Neural crest cell (in vitro differentiated cells): ENCODE data around the gene GRIK1. TPM values are rescaled to one million over a fixed set of nuclear protein-coding genes. Genes with fewer than 3 reads are reported as not detected.

ENCODE experiments used
- DNase-seq: peaks from one replicate; pipeline ENCODE4 v3.0.0; 2021; ENCODE audit warnings: low read depth, mixed read lengths, low spot score
- H3K27ac Mint-ChIP-seq: one replicate; pipeline ENCODE4 v1.8.0; 2021; ENCODE audit warnings: mild to moderate bottlenecking, mixed read lengths; ENCODE audit not compliant: unreplicated experiment
- H3K27me3 Mint-ChIP-seq: 2 replicates; pipeline ENCODE4 v1.8.0; 2021; ENCODE audit warnings: low read depth, mild to moderate bottlenecking, mixed read lengths
- H3K36me3 Mint-ChIP-seq: 2 replicates; pipeline ENCODE4 v1.8.0; 2021; ENCODE audit warnings: low read depth, mild to moderate bottlenecking, mixed read lengths
- H3K4me1 Mint-ChIP-seq: 2 replicates; pipeline ENCODE4 v1.8.0; 2021; ENCODE audit warnings: mixed read lengths
- H3K4me3 Mint-ChIP-seq: one replicate; pipeline ENCODE4 v1.8.0; 2021; ENCODE audit warnings: mild to moderate bottlenecking, mixed read lengths
- H3K9me3 Mint-ChIP-seq: 2 replicates; pipeline ENCODE4 v1.8.0; 2021; ENCODE audit warnings: mixed read lengths
- CTCF ChIP-seq: fragments of 200-600 bp; sonication (generic); conservative IDR thresholded peaks from 2 replicates; pipeline ENCODE4 v1.5.0; 2021; ENCODE audit warnings: antibody characterized with exemption, mild to moderate bottlenecking
- total RNA-seq: library from RNA; stranded (reverse); gene quantifications from 2 replicates; pipeline ENCODE4 v1.2.1, GENCODE V29; 2021

GRIK1 gene
- total RNA-seq, 1 donor from 2014 or later, result 0.91 TPM

GRCh38 chr21:29571949-29572348 lies 367.8 kb downstream of the GRIK1 start:
- no peaks in the 10 kb centered on the region for H3K36me3 Mint-ChIP-seq
- no peak overlapping the region for H3K4me3 Mint-ChIP-seq
- peaks cover 4% of the 10 kb centered on the region for H3K9me3 Mint-ChIP-seq
- TF ChIP-seq CTCF, result no peak
- no peaks in the 10 kb centered on the region for H3K27me3 Mint-ChIP-seq
- no peak overlapping the region for H3K27ac Mint-ChIP-seq
- no peak for DNase-seq
- H3K4me1 Mint-ChIP-seq, result no peaks in the 10 kb centered on the region

GRCh38 chr21:29568020-29568697 lies 371.6 kb downstream of the GRIK1 start:
- Mint-ChIP-seq H3K4me1 (no peaks in the 10 kb centered on the region), H3K9me3 (peaks cover 2% of the 10 kb centered on the region), H3K27me3 (no peaks in the 10 kb centered on the region), H3K4me3 (no peak overlapping the region), H3K27ac (no peak overlapping the region), H3K36me3 (no peaks in the 10 kb centered on the region)
- no peak for TF ChIP-seq CTCF
- DNase-seq, result no peak

- no peaks in the 10 kb centered on the region for H3K36me3 Mint-ChIP-seq
- H3K27me3 Mint-ChIP-seq, result no peaks in the 10 kb centered on the region
- no peaks in the 10 kb centered on the region for H3K9me3 Mint-ChIP-seq
- no peak for DNase-seq
- H3K4me3 Mint-ChIP-seq, result no peak overlapping the region
- H3K27ac Mint-ChIP-seq, result no peak overlapping the region
- peaks cover 20% of the 10 kb centered on the region for H3K4me1 Mint-ChIP-seq
- no peak for TF ChIP-seq CTCF
Observed at GRCh38 chr21:29557931-29558725, 381.7 kb downstream of the GRIK1 start.

- no peaks in the 10 kb centered on the region for H3K27me3 Mint-ChIP-seq
- no peak for TF ChIP-seq CTCF
- DNase-seq, result no peak
- no peak overlapping the region for H3K27ac Mint-ChIP-seq
- no peaks in the 10 kb centered on the region for H3K36me3 Mint-ChIP-seq
- no peak overlapping the region for H3K4me3 Mint-ChIP-seq
- no peaks in the 10 kb centered on the region for H3K9me3 Mint-ChIP-seq
- H3K4me1 Mint-ChIP-seq, result peaks cover 20% of the 10 kb centered on the region
Observed at GRCh38 chr21:29557200-29557599, 382.6 kb downstream of the GRIK1 start.

- Mint-ChIP-seq H3K27me3 (no peaks in the 10 kb centered on the region), H3K9me3 (no peaks in the 10 kb centered on the region), H3K27ac (no peak overlapping the region), H3K4me3 (no peak overlapping the region), H3K4me1 (peaks cover 20% of the 10 kb centered on the region), H3K36me3 (no peaks in the 10 kb centered on the region)
- no peak for TF ChIP-seq CTCF
- DNase-seq, result no peak
Observed at GRCh38 chr21:29555601-29556000, 384.2 kb downstream of the GRIK1 start.
